GM12865 (cell line): ENCODE data around the gene ERF.

Source experiments
- DNase-seq: peaks from one replicate; pipeline ENCODE4 v3.0.0; 2010; ENCODE audit warnings: low read depth
- H3K4me3 ChIP-seq: 2 replicates; pipeline ENCODE4 v1.5.1; 2011; ENCODE audit warnings: mild to moderate bottlenecking, low read depth, low read length, control low read depth
- TF ChIP-seq, protein P1 (sequence below): IDR thresholded peaks from 2 replicates; pipeline ENCODE4 v1.5.1; 2011; ENCODE audit warnings: low read length, control low read depth, low read depth, inconsistent platforms; ENCODE audit not compliant: insufficient read depth; ENCODE audit errors: missing control alignments

ERF gene

DNA sequence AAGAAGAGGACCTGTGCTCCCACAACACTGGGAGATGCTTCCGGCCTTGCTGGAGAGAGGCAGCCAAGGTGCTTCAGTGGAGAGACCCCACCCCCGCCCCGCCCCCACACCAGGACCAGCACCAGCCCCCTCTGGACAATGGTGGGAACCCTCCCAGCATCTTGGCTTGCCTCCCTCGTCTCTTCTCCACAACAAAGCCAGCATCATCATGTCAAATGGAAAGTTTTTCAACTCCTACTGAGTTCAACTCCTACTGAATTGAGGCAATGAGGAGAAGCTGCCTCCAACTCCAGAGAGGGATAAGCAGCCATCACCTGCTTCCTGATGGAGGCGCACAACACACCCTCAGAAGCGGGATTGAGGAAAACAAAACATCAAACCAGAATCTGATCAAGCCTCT is 50.3 kb downstream of the ERF start:
- no peak overlapping the region for H3K4me3 ChIP-seq
- no peak for DNase-seq
- TF ChIP-seq, protein P1, sequence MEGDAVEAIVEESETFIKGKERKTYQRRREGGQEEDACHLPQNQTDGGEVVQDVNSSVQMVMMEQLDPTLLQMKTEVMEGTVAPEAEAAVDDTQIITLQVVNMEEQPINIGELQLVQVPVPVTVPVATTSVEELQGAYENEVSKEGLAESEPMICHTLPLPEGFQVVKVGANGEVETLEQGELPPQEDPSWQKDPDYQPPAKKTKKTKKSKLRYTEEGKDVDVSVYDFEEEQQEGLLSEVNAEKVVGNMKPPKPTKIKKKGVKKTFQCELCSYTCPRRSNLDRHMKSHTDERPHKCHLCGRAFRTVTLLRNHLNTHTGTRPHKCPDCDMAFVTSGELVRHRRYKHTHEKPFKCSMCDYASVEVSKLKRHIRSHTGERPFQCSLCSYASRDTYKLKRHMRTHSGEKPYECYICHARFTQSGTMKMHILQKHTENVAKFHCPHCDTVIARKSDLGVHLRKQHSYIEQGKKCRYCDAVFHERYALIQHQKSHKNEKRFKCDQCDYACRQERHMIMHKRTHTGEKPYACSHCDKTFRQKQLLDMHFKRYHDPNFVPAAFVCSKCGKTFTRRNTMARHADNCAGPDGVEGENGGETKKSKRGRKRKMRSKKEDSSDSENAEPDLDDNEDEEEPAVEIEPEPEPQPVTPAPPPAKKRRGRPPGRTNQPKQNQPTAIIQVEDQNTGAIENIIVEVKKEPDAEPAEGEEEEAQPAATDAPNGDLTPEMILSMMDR = no peak

- TF ChIP-seq, protein P1 = no peak
- no peak for DNase-seq
- H3K4me3 ChIP-seq = no peak overlapping the region
Observed at GRCh38 chr19:42203700-42204099, 51.2 kb downstream of the ERF start.

DNA sequence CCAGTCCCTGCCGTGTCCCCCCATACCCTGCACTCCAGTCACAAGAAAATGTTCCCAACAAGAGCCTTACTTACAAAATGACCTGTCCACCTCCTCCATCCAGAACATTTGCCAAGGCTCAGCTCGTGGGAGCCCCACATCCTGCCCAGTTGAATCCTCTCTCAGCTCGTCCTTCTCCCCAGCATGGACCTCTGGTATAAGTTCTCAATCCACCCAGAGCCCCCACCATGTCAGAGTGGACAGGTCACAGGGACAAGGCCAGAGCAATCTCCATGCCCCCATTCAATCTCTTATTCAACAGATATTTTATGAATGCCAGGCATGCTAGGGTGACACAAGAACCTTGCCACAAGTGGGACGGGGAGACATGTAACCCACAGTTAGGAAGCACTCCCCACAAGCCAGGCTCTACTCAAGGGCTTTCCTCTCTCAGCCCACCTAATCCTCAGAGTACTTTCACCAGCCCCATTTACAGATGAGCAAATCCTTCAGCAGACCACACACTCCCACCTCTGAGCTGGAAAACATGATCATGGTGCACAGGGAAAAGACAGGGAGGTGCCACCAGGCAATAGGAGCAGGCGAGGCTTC is 52.5 kb downstream of the ERF start:
- DNase-seq = no peak
- H3K4me3 ChIP-seq = peak overlapping the region; percentile 29; the same call in 1 of the 2 replicates
- TF ChIP-seq, protein P1 = no peak

DNA sequence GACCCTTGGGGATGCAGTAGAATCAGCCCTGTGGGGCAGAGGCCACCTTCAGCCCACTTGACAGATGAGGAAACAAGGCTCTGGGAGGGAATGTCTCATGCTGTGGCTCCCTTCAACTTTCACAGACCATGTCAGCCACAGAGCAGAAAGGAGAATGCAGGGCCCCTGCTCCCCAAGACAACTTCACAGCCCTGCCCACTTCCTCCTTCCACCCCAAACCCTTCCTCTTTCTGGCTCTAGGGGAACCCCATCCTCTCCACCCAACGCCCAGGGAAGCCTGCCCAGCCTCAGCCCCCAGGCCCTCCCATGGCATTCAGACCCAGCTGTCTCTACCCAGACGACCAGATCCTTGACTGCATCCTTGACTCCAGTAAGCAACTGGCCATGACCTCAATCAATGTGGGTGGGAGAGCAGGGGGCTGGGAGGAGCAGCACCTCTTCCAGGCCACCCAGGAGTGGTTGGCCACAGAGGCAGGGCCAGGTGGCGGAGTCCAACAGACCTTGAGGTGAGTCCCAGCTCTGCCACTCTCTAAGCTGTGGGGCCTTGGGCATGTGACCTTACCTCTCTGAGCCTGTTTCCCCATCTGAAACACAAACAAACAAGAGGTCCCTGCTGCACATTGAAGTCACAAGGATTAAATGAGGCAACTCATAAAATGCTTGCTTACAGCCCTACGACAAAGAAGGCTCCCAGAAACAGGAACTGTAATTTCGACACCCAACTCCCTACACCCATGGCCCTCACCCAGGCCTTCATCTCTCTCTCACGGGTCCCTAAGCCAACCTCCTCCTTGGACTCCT is 53.2 kb downstream of the ERF start:
- peak; percentile 78 for DNase-seq
- TF ChIP-seq, protein P1 = no peak
- peak overlapping the region; percentile 29 for H3K4me3 ChIP-seq

DNA sequence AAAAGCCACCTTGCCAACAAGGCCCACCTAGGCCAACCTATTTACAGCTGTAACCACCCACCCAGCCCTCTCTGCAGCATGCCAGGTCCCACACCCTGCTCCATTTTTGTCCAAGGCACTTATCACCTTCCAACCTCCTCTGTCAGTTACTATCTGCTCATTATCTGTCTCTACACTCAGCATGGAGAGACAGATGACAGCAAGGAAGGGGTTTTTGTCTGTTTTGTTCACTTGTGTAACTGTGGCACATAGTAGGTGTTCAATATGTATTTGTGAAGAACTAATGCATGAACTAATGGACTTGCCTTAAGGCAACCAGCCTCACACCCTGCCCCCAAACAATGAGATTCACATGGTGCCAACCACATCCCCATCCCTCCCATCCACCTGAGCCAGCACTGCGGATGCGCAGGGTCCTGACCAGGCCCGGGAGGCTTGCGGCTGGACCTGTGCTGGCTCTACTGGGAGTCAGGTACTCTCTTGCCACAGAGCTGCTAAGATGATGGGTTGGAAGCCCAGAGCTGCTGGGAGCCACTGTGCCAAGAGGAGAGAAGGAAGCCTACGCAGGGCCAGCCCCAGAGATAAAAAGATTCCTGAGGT is 54.7 kb downstream of the ERF start:
- TF ChIP-seq, protein P1 = no peak
- no peak for DNase-seq
- H3K4me3 ChIP-seq = peak overlapping the region; percentile 60

GRCh38 chr19:42199440-42200115 is 55.4 kb downstream of the ERF start:
- TF ChIP-seq, protein P1 = peak; percentile 60
- DNase-seq = peak; percentile 89
- H3K4me3 ChIP-seq = peak overlapping the region; percentile 60
